ENCODE measurements around the gene KLB.
"Not testable (repeated sequence)": the region's sequence is repeated elsewhere in the genome, so short reads cannot be mapped to it uniquely, and the experiment has no call there.

The KLB gene

GRCh38 chr4:39427520-39428114 is 20.9 kb downstream of the KLB start:
- no peak for DNase-seq

GRCh38 chr4:39429476-39430334 is 23.0 kb downstream of the KLB start:
- DNase-seq = no peak

GRCh38 chr4:39433878-39434492 is 27.3 kb downstream of the KLB start:
- no peak for DNase-seq

- DNase-seq = no peak
These were observed 29.2 kb downstream of the KLB start for GRCh38 chr4:39435659-39436563.

- no peak for DNase-seq
These were observed 34.9 kb downstream of the KLB start for GRCh38 chr4:39441593-39441992.

- peak; percentile 26 for DNase-seq
These were observed 36.3 kb downstream of the KLB start for GRCh38 chr4:39442998-39443397.

GRCh38 chr4:39446483-39446841 is 39.7 kb downstream of the KLB start:
- DNase-seq = no peak

- DNase-seq = peak; percentile 63
These were observed 40.3 kb downstream of the KLB start for GRCh38 chr4:39446842-39447573.

GRCh38 chr4:39450618-39451017 is 43.9 kb downstream of the KLB start:
- DNase-seq = no peak

GRCh38 chr4:39451423-39452023 is 44.8 kb downstream of the KLB start:
- DNase-seq = peak; percentile 19

- no peak for DNase-seq
These were observed 45.6 kb downstream of the KLB start for GRCh38 chr4:39452153-39452859.

- no peak for DNase-seq
These were observed 46.3 kb downstream of the KLB start for GRCh38 chr4:39452860-39453587.

GRCh38 chr4:39453738-39454137 is 47.0 kb downstream of the KLB start:
- no peak for DNase-seq

- no peak for DNase-seq
These were observed 48.8 kb downstream of the KLB start for GRCh38 chr4:39455486-39455885.

GRCh38 chr4:39456946-39457763 is 50.4 kb downstream of the KLB start:
- no peak for DNase-seq

GRCh38 chr4:39458161-39458504 is 51.4 kb downstream of the KLB start:
- not testable (repeated sequence) for DNase-seq

GRCh38 chr4:39458505-39459300 is 52.0 kb downstream of the KLB start, which contains the start of the genes LIAS and RPL9:
Gene LIAS, plus strand, starts transcription at chr4:39459056. Its CDS starts 62 bp downstream, at chr4:39459118.
Gene RPL9, minus strand, starts transcription at chr4:39458922. Its CDS starts 483 bp downstream, at chr4:39458439.
- peak; percentile 93 for DNase-seq

- no peak for DNase-seq
These were observed 58.3 kb downstream of the KLB start for GRCh38 chr4:39464886-39465501.

Data from stimulated activated CD4-positive, alpha-beta T cell treated with anti-CD3 and anti-CD28 coated beads, Interleukin-15, amount 100 ng/mL, for 24 hours (primary cell).